Activated CD4-positive, alpha-beta T cell treated with anti-CD3 and anti-CD28 coated beads, Interleukin-2, amount 10 ng/mL, durations not matched to agents 24 days and 14 days (primary cell): ENCODE measurements around the gene AKAIN1. TPM values are rescaled to one million over a fixed set of nuclear protein-coding genes. Genes with fewer than 3 reads are reported as not detected.

Source experiments
- DNase-seq: peaks from one replicate; pipeline ENCODE4 v3.0.0; 2022
- H3K27ac Mint-ChIP-seq: one replicate; pipeline ENCODE4 v1.8.0; 2022; ENCODE audit warnings: mild to moderate bottlenecking, mixed read lengths
- H3K27me3 Mint-ChIP-seq: one replicate; pipeline ENCODE4 v1.8.0; 2022; ENCODE audit warnings: mixed read lengths
- H3K36me3 Mint-ChIP-seq: one replicate; pipeline ENCODE4 v1.8.0; 2022; ENCODE audit warnings: low read depth, mild to moderate bottlenecking, mixed read lengths
- H3K4me1 Mint-ChIP-seq: one replicate; pipeline ENCODE4 v1.8.0; 2021; ENCODE audit warnings: mixed read lengths
- H3K4me3 Mint-ChIP-seq: one replicate; pipeline ENCODE4 v1.8.0; 2022; ENCODE audit warnings: mild to moderate bottlenecking, moderate library complexity, mixed read lengths
- H3K9me3 Mint-ChIP-seq: one replicate; pipeline ENCODE4 v1.8.0; 2021; ENCODE audit warnings: mixed read lengths
- intact Hi-C: fragments of 100-400 bp; cut with micrococcal nuclease; formaldehyde crosslinking; loops from one replicate; pipeline ENCODE4 v1.15.1; 2023
- total RNA-seq: library from RNA; stranded (reverse); gene quantifications from 2 replicates; pipeline ENCODE4 v1.2.3, GENCODE V29; 2022

The AKAIN1 gene, protein sequence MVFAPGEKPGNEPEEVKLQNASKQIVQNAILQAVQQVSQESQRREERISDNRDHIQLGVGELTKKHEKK
- not detected in 2 replicates for total RNA-seq

DNA sequence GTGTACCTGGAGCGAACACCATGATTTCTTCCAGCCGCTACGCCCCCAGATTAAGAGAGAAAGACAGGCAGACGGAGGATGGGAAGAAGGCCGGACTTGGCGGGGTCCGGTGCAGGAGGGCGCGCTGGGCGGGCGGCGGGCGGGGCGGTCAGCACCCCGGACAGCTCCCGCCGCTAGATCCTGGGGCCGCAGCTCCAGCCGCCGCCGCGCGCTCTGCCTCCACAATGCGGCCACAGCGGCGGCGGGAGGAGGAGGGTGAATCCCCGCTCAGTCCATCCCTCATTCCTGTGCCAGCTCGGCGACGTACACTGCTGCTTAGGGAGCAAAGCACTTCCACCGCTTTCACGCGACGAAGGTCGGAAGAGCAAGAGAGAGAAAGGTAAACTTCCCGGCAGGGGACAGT is at the start of gene AKAIN1:
Gene AKAIN1 (minus strand): TSS at position 226 of the 403 bp plus-strand sequence. CDS start 204 bp downstream, at position 22.
- intact Hi-C loops, result no loop called here
- H3K36me3 Mint-ChIP-seq, result peaks cover 4% of the 10 kb centered on the region
- no peak within 1 kb of the TSS for H3K4me3 Mint-ChIP-seq
- H3K27me3 Mint-ChIP-seq, result peaks cover 61% of the 10 kb centered on the region
- peak; percentile 66 for DNase-seq
- peaks cover 5% of the 10 kb centered on the region for H3K9me3 Mint-ChIP-seq
- H3K27ac Mint-ChIP-seq, result no peak within 1 kb of the TSS
- peaks cover 2% of the 10 kb centered on the region for H3K4me1 Mint-ChIP-seq

DNA sequence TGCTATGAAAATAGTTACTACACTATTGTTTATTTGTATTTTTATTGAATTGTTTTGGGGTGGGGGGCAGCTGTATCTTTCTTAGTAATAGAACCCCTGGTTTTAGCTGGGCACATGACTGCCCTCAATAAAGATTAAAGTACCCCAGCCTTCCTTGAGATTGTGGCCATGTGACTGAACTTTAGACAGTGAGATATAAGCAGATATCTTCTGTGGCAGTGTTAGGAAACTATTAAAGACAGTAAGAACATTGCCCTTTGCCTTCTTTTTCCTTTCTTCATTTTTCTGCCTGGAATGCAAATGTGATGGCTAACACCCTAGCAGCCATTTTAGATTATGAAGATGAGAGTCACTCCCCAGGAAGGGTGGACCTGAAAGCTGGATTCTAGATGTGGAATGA is 47.9 kb upstream of the AKAIN1 start:
- Mint-ChIP-seq H3K27me3 (no peaks in the 10 kb centered on the region), H3K4me3 (no peak overlapping the region), H3K9me3 (no peaks in the 10 kb centered on the region), H3K36me3 (peaks cover 35% of the 10 kb centered on the region), H3K27ac (no peak overlapping the region), H3K4me1 (peaks cover 13% of the 10 kb centered on the region)
- DNase-seq, result no peak
- intact Hi-C loops, result no loop called here

DNA sequence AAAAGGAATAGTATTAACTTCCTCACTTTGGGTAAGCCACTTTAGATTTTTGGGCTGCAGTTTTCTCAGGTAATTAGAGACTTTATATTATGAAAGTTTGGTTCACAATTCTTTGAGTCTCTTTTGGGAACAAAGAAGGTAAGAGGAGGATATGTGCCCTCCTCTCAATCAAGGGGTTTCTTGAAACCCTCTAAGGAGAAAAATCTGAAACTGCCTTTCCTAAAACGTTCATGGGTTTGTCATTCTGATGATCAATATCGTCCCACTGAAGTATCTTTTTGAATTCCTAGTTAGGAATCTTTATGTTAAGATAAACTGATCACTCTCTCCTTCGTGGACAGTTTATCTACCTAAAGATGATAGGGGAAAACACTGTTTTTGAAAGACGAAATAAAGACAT is 42.4 kb upstream of the AKAIN1 start:
- peak overlapping the region; percentile 20 for H3K27ac Mint-ChIP-seq
- H3K27me3 Mint-ChIP-seq, result no peaks in the 10 kb centered on the region
- intact Hi-C loops, result loop anchor here (5.0 kb wide), 1 partner anchor 73 kb away; no protein-coding TSS in a partner anchor
- peaks cover 30% of the 10 kb centered on the region for H3K4me1 Mint-ChIP-seq
- H3K4me3 Mint-ChIP-seq, result peak overlapping the region; percentile 76
- no peaks in the 10 kb centered on the region for H3K9me3 Mint-ChIP-seq
- DNase-seq, result no peak
- H3K36me3 Mint-ChIP-seq, result peaks cover 39% of the 10 kb centered on the region

DNA sequence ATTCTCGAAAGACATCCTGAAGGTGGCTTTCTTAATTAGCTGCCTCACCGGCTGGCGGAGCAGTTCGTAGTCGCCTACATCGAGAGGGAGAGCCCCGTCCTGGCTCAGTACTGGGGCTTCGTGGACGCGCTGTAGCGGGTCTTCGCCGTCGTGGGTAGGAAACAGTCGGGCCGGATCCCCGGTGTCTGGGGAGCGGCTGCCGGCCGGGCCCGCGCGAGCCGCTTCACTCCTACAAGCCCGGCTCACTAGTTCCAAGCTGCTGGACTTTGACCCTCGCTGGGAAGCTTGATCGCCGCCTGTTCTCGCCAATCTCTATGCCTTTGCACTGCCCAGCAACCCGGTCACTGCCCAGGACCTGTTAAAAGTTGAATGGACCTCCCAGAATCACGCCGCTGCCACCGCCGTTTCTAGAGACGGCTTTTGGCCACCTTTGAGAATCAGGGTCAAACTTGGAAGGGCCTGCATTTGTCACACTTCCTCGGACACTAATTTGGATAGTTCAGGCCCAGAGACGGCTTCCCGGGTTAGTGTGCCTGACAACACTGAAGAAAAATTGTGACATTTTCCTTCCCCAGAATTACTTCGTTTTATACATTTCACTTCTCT is 41.4 kb upstream of the AKAIN1 start:
- H3K4me1 Mint-ChIP-seq, result peaks cover 30% of the 10 kb centered on the region
- H3K36me3 Mint-ChIP-seq, result peaks cover 30% of the 10 kb centered on the region
- H3K4me3 Mint-ChIP-seq, result peak overlapping the region; percentile 92
- intact Hi-C loops, result loop anchor here (1.0 to 5.0 kb wide), 2 partner anchors 58 to 74 kb away; no protein-coding TSS in a partner anchor
- peaks cover 3% of the 10 kb centered on the region for H3K27me3 Mint-ChIP-seq
- H3K27ac Mint-ChIP-seq, result peak overlapping the region; percentile 99
- peak; percentile 85 for DNase-seq
- H3K9me3 Mint-ChIP-seq, result no peaks in the 10 kb centered on the region

DNA sequence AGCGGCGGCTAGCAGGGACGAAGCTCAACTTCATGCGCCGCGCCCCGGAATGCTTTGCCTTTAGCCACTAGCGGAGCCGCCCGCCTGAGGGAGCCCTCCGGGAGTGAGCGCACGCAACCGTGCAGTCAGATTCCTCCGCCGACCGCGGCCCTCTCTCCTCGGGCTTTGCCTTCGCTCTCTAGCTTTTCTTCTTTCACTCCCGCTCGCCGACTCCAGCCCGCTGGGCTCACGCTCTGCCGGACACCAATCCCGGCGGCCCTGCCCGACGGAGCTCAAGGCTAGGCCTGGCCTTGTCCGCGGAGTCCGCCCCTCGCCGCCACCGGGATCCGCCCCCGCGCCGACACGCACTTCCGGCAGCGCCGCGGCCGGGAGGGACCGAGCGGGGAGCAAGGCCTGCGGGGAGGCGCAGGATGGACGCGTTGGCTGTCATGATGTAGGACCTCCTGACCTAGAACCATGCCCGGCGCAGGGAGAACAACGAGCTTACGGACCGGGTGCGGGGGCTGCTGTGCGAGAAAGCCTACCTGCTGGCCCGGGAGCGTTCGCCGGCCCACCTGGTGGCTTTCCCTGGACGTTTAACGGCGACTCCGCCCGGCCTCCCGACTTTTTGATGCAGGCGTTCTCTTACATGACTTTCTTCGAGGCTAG is 40.8 kb upstream of the AKAIN1 start:
- Mint-ChIP-seq H3K9me3 (no peaks in the 10 kb centered on the region), H3K27me3 (peaks cover 3% of the 10 kb centered on the region), H3K4me3 (peak overlapping the region; percentile 92), H3K4me1 (peaks cover 30% of the 10 kb centered on the region), H3K27ac (peak overlapping the region; percentile 99), H3K36me3 (peaks cover 27% of the 10 kb centered on the region)
- peak; percentile 97 for DNase-seq
- intact Hi-C loops, result loop anchor here (1.0 to 5.0 kb wide), 2 partner anchors 58 to 74 kb away; no protein-coding TSS in a partner anchor

DNA sequence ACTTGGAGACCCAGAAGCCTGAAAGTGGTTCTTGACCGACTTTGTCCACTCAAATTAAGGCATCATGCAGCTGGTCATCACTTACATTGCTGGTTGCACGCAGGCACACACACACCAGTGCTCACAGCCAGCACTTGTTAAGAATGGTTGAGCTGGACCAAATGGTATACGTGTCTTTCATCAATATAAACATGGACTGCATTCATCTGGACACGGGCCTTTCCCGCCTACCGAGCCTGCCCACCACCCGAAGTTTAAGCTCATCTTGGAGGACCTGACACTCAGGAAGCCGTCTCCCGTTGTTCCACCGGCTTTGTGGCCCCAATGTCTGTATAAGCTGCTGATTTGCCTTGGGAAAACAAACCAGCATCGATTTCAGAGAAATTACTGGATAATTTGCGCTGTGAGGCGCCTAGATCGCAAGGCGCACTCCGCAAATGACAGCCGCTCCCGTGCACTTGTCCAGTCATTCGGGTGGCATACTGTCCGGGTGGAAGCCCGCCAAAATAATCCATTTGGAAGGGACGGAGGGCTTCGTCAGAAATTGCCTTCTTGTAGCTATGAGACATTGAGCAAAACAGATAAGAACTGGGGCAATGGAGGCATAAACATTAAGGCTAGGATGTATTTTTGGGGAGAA is 40.1 kb upstream of the AKAIN1 start:
- no peak for DNase-seq
- H3K27me3 Mint-ChIP-seq, result peaks cover 3% of the 10 kb centered on the region
- peak overlapping the region; percentile 99 for H3K27ac Mint-ChIP-seq
- H3K4me1 Mint-ChIP-seq, result peaks cover 27% of the 10 kb centered on the region
- H3K9me3 Mint-ChIP-seq, result no peaks in the 10 kb centered on the region
- H3K4me3 Mint-ChIP-seq, result peak overlapping the region; percentile 92
- H3K36me3 Mint-ChIP-seq, result peaks cover 21% of the 10 kb centered on the region
- intact Hi-C loops, result loop anchor here (5.0 kb wide), 1 partner anchor 75 kb away; no protein-coding TSS in a partner anchor

DNA sequence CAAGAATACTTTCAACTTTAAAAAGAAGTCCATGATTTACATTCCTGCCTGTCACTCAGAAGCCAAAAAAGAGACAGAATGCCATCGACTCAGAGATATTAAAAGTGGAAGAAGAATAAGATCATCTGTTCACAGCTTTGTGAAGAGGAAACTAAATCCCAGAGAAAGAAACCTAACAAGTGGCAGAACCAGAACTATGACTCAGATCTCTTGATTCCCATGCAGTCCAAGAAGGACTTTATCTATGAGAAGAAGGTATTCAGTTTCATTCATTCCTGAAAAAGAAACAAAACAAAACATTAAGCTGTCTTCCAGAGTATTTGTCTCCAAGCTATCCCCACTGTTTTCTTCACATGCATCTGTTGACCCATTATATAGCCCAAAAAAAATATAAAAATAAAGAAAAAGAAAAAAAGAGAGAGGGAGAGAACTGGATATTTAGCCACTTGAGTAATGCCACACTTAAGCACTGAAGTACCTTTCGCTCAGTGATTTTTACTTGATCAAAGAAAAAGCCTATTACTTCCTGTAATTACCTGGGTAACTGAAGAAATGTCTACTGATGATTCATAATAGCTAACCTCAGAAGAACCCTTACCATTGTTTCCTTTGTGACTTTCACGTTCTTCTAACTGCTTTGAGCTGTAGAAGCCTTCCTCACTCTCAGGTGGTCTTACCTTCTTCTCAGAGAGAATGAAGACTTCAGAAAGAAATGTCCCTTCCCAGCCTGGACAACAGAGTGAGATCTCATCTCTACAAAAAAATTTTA is 17.7 kb upstream of the AKAIN1 start:
- no peak for DNase-seq
- Mint-ChIP-seq H3K27me3 (no peaks in the 10 kb centered on the region), H3K36me3 (no peaks in the 10 kb centered on the region), H3K4me1 (no peaks in the 10 kb centered on the region), H3K27ac (no peak overlapping the region), H3K4me3 (no peak overlapping the region), H3K9me3 (no peaks in the 10 kb centered on the region)
- intact Hi-C loops, result no loop called here

DNA sequence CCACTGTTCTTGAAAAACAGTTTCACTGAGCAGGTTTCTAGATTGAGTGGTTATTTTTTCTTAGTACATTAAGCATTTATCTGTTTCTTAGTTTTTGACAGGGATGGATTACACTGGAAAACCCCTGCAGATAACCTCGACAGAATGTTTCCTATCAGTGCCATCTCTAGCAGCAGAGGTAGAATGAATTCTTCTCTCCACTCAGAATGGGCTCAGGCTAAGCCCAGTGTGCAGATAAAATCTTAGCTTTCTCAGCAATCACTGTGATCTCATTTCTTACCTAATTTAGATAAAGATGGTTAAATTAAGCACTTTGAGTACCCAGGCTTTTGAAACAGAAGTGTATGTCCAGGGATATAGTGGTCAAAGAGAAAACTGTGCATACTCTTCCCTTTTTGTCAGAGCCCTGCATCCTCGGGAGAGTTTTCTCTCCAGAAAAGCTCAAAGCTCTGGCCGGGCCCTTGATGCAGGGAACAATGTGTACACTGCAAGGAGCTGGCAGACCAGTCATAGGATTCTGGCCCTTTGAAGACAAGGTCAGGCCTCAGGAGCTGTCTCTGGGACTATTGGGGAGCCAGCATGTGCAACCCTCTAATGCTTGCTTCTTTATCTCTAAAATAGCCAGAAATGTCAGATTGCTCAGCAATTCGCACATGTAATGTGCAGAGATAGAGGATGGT is 10.6 kb upstream of the AKAIN1 start:
- H3K4me1 Mint-ChIP-seq, result no peaks in the 10 kb centered on the region
- intact Hi-C loops, result no loop called here
- H3K27ac Mint-ChIP-seq, result no peak overlapping the region
- no peaks in the 10 kb centered on the region for H3K27me3 Mint-ChIP-seq
- no peaks in the 10 kb centered on the region for H3K36me3 Mint-ChIP-seq
- no peak for DNase-seq
- no peaks in the 10 kb centered on the region for H3K9me3 Mint-ChIP-seq
- H3K4me3 Mint-ChIP-seq, result no peak overlapping the region

DNA sequence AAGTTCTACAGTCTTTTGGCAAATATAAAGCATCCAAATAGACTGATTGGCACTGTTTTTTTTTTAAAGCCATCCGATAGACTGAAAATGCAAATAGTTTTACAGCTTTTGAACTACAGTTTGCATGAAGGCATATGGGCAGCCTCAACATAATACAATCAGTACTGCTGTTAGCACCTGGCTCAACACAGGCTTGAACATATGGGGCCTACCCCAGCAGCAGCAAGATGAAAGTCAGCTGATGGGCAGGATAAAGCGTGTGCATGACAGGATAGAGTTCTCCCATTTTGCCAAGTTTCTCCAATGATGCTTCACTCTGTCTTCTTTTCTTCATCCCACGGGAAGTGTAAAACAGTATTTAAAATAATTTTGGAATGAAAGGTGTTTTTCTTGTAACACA is 1.3 kb upstream of the AKAIN1 start:
- Mint-ChIP-seq H3K27me3 (peaks cover 61% of the 10 kb centered on the region), H3K4me1 (peaks cover 2% of the 10 kb centered on the region), H3K36me3 (peaks cover 4% of the 10 kb centered on the region), H3K27ac (no peak overlapping the region), H3K4me3 (no peak overlapping the region), H3K9me3 (peaks cover 5% of the 10 kb centered on the region)
- no peak for DNase-seq
- intact Hi-C loops, result no loop called here

DNA sequence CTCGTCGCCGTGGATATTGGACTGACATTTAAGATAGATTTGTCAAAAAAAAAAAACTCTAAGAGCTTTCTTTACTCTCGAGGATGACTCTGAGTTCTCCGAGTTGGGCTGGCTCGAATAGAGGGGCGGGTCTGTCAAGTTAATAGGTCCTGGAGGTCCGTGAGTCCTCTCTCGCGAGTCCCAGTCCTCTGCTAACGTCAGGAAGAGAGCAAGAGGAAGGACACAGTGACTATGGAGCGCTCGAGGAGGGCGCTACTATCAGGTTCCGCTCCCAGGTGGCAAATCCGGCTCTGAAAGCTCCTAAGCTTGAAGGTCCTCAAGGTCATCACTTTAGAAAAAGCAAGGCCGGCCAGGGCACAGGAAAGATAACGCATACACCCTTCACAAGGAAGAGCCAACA is 404 bp upstream of the AKAIN1 start:
- Mint-ChIP-seq H3K36me3 (peaks cover 4% of the 10 kb centered on the region), H3K27me3 (peaks cover 61% of the 10 kb centered on the region), H3K27ac (no peak overlapping the region), H3K4me1 (peaks cover 2% of the 10 kb centered on the region), H3K4me3 (no peak overlapping the region), H3K9me3 (peaks cover 5% of the 10 kb centered on the region)
- intact Hi-C loops, result no loop called here
- no peak for DNase-seq

DNA sequence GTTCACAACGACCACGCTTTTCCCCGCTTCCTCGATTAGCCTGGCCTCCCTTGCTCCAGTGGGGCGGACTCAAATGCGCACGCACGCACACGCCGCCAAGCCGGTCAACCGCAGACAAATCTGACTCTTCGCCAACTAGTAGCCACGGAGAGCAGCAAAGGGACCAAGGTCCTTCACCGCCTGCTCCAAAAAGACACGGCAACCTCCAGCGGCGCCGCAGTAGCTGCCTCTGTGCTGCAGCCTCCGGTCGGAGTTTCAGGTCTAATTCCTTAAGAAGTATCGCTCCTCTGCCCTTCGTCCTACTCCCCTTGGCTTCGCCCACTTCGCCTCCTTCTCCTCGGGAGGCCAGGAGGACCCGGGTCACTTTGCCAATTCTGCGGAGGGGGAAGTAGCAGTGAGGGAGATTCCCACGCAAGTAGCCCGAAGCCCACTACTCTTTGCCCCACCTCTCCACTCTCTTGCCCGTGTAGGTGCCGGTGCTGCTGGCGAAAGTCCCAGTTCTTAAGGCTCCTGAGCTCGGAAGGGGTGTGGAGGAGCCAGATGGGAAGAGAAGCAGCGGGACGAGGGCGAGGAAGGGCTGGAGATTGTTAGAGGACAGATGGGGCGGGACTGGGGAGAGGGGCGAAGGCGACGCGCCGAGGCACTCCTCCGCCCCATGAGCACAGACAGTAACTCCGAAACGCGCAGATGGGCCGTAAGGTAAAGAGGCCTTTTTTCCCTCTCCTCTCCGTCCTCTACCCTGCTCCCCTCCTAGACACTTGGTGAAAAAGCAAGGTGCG is 615 bp downstream of the AKAIN1 start:
- no peak for DNase-seq

DNA sequence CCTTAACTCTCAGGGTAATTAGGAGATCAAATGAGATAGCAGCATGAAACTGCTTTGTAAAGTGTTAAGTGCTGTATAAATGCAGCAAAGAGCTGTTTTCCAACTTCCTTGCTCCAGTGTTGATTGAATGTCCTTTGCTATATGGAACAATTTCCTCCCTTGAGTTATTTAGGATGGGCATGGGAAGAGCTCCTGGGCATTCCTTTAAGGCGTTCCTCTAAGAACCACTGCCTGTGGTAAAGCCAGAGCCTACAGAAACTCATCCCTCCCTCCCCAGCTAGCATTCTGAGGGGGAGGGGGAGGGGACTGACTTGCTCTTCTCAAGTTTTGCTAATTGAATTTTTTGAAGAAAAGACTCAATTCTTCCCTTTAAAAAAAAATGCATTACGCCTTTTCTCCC is 1.4 kb downstream of the AKAIN1 start:
- no peak for DNase-seq
- Mint-ChIP-seq H3K27me3 (peaks cover 58% of the 10 kb centered on the region), H3K4me3 (no peak overlapping the region), H3K36me3 (peaks cover 4% of the 10 kb centered on the region), H3K4me1 (peaks cover 2% of the 10 kb centered on the region), H3K27ac (no peak overlapping the region), H3K9me3 (peaks cover 5% of the 10 kb centered on the region)
- intact Hi-C loops, result no loop called here

More for the DNA sequence above, 615 bp downstream of the AKAIN1 start:
- Mint-ChIP-seq H3K4me3 (no peak overlapping the region), H3K36me3 (peaks cover 4% of the 10 kb centered on the region), H3K27me3 (peaks cover 61% of the 10 kb centered on the region), H3K9me3 (peaks cover 5% of the 10 kb centered on the region), H3K4me1 (peaks cover 2% of the 10 kb centered on the region), H3K27ac (no peak overlapping the region)
- intact Hi-C loops, result no loop called here
